Posterior vena cava (tissue), 2 donors: ENCODE results near the gene METTL15. TPM values are rescaled to one million over a fixed set of nuclear protein-coding genes. Genes with fewer than 3 reads are reported as not detected.
"Not testable (repeated sequence)": the region's sequence is repeated elsewhere in the genome, so short reads cannot be mapped to it uniquely, and the experiment has no call there.

ENCODE experiments used
- DNase-seq: peaks from one replicate; pipeline ENCODE4 v3.0.0-alpha.2; 2020; ENCODE audit warnings: low spot score
- intact Hi-C, 2 donors: fragments of 100-400 bp; cut with DNase I; formaldehyde crosslinking; loops; one replicate each; pipeline versions ENCODE4 v1.14.1 to v1.14.2; 2022 to 2023
- total RNA-seq, 2 donors: library from RNA; stranded (reverse); fragmentation: NEBNext Ultra II Directional; extraction: Animal tissue kit (Norgen Biotek cat#: 25700); gene quantifications; one replicate each; pipeline ENCODE4 v1.2.1, GENCODE V29; 2021
- donor health status: DM: yes; HTN: yes; CAD: no.
- donor health status: DM: yes; HTN: yes; CAD: no.

METTL15 gene
- total RNA-seq, 2 donors from 2014 or later, result 17.1 to 17.6 TPM

GRCh38 chr11:28152743-28153142 lies 44.6 kb downstream of the METTL15 start:
- DNase-seq, result no peak
- intact Hi-C loops, result no loop called here

GRCh38 chr11:28153586-28153985 lies 45.4 kb downstream of the METTL15 start:
- no peak for DNase-seq
- intact Hi-C loops, result no loop called here

- intact Hi-C loops, result no loop called here
- DNase-seq, result no peak
Measured at GRCh38 chr11:28168718-28169117, 60.5 kb downstream of the METTL15 start.

- no peak for DNase-seq
- intact Hi-C loops, result no loop called here
Measured at GRCh38 chr11:28169816-28170215, 61.6 kb downstream of the METTL15 start.

GRCh38 chr11:28170759-28171158 lies 62.6 kb downstream of the METTL15 start:
- intact Hi-C loops, result no loop called here
- no peak for DNase-seq

GRCh38 chr11:28176351-28176750 lies 68.2 kb downstream of the METTL15 start:
- no peak for DNase-seq
- intact Hi-C loops, result no loop called here

- DNase-seq, result no peak
- intact Hi-C loops, result no loop called here
Measured at GRCh38 chr11:28195449-28195848, 87.3 kb downstream of the METTL15 start.

- no peak for DNase-seq
Measured at GRCh38 chr11:28209906-28210305, 101.7 kb downstream of the METTL15 start.

GRCh38 chr11:28222063-28222462 lies 113.9 kb downstream of the METTL15 start:
- DNase-seq, result peak; percentile 53
- intact Hi-C loops, result not testable (repeated sequence)

More at GRCh38 chr11:28209906-28210305, 101.7 kb downstream of the METTL15 start:
- intact Hi-C loops, result no loop called here

GRCh38 chr11:28223577-28223976 lies 115.4 kb downstream of the METTL15 start:
- DNase-seq, result no peak
- intact Hi-C loops, result no loop called here

GRCh38 chr11:28223994-28224393 lies 115.8 kb downstream of the METTL15 start:
- no peak for DNase-seq
- intact Hi-C loops, result no loop called here

GRCh38 chr11:28227460-28227859 lies 119.3 kb downstream of the METTL15 start:
- intact Hi-C loops, result no loop called here
- no peak for DNase-seq

- DNase-seq, result no peak
- intact Hi-C loops, result no loop called here
Measured at GRCh38 chr11:28228196-28228895, 120.2 kb downstream of the METTL15 start.

- intact Hi-C loops, result no loop called here
- DNase-seq, result no peak
Measured at GRCh38 chr11:28231475-28231874, 123.3 kb downstream of the METTL15 start.

- no peak for DNase-seq
- intact Hi-C loops, result no loop called here
Measured at GRCh38 chr11:28232649-28233048, 124.5 kb downstream of the METTL15 start.

GRCh38 chr11:28241760-28242159 lies 133.6 kb downstream of the METTL15 start:
- intact Hi-C loops, result no loop called here
- DNase-seq, result no peak

GRCh38 chr11:28242596-28242995 lies 134.4 kb downstream of the METTL15 start:
- intact Hi-C loops, result no loop called here
- no peak for DNase-seq

GRCh38 chr11:28243061-28243460 lies 134.9 kb downstream of the METTL15 start:
- no peak for DNase-seq
- intact Hi-C loops, result no loop called here

- intact Hi-C loops, result no loop called here
Measured at GRCh38 chr11:28243581-28243980, 135.4 kb downstream of the METTL15 start.

GRCh38 chr11:28245131-28245530 lies 136.9 kb downstream of the METTL15 start:
- intact Hi-C loops, result no loop called here
- no peak for DNase-seq

More at GRCh38 chr11:28243581-28243980, 135.4 kb downstream of the METTL15 start:
- DNase-seq, result no peak

- intact Hi-C loops, result no loop called here
- DNase-seq, result no peak
Measured at GRCh38 chr11:28250192-28250591, 142.0 kb downstream of the METTL15 start.

- intact Hi-C loops, result no loop called here
- no peak for DNase-seq
Measured at GRCh38 chr11:28251257-28251656, 143.1 kb downstream of the METTL15 start.
